HG02763 (cell line): Measurements from ENCODE around the gene NPAS3.

Source experiments
- ATAC-seq: cut with Tn5 transposase; IDR thresholded peaks from one replicate; pipeline ENCODE4 v1.9.1; 2021; ENCODE audit warnings: mild to moderate bottlenecking, moderate library complexity; ENCODE audit not compliant: unreplicated experiment

NPAS3 gene

DNA sequence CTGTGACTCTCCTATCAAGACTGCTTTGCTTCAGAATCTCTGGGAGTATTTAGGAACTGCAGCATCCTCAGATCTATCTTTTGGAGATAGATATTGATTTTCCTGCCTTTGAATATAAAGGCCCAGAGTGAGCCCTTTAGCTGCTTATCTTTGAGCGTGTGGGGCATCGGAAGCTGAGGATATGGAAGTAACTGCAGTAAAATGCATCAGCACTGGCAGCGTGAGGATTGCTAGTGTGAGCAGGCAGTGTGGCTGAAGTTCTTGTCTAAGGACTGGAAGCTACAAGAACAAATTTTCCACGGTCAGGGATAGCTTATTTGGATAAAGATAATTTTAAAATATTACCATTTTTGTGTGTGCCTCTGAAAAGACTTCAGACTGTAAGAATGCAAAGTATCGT, 474.7 kb downstream of the NPAS3 start:
- no peak for ATAC-seq

- no peak for ATAC-seq
These were observed 475.4 kb downstream of the NPAS3 start for GRCh38 chr14:33414041-33414440.

- no peak for ATAC-seq
These were observed 481.5 kb downstream of the NPAS3 start for GRCh38 chr14:33420051-33420627.

DNA sequence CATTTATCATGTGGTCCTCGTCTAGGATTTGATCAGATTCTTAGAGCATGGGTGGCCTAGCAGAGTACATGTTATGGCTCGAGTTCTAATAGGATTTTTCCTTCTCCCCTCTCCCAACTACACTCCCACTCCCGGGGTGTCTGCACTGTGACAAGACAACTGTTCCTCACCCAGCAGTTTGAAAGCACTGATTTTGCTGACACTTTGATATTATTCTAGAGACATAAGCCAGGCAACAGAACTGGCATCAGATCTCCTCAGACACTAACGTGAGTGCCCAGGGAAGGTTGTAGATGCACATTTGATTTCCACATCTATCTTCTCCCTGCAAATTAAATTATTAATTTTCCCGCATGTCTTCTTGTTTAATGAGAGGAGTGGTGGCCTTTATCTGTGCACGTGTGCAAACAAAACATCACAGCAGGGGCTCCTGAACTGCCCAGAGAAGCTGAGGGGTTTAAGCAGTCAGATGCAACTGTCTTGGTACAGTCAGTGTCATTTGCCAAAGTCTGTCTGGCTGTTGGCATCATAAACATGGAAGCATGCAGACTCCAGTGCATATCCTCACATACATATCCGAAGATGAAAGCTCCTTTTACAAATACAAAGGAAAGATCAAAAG, 491.8 kb downstream of the NPAS3 start:
- no peak for ATAC-seq

DNA sequence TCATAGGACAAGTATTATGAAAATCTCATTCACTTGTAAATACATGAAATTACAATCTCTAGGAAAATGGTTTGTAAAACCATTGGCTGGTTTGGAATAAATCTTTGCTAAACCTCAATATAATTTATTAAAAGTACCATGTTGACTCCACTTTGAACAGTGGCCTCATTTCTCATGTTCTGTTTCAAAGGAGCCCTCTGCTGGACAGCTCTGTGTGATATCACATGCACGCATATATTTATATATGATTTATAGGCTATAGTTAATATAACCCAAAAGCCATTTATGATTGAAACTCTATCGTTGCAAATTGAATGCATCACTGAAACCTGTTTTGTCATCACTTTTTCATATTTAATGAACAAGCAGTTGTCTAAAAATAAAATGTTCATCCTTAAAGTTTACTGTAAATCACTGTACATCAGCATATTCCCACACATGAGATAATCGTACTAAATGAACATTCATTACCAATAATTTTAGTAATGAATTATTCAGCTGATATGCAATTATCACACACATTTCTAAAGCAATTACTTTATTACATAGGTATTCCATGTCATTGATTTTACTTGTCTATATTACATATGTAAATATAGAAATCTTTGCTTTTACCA, 493.8 kb downstream of the NPAS3 start:
- ATAC-seq = no peak

DNA sequence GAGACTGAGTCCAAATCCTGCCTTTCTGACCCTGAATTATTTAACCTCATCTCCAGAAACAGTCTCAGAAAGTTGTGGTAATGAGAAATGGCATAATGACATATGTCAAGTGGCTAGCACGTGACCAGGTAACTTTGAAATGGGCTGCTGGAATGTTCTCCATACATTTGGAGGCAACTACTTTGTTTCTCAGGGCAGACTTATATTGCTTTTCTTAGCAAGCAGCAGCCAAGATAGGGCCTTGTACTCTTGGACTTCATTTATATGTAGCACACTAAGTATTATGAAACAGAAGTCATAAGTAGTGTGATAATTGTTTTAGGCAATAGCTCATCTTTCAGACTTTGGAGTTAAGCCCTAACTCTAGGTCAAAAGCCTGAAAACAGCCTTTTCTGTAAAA, 494.7 kb downstream of the NPAS3 start:
- ATAC-seq = no peak

- ATAC-seq = no peak
These were observed 497.4 kb downstream of the NPAS3 start for GRCh38 chr14:33435911-33436689.

GRCh38 chr14:33441633-33442032, 503.0 kb downstream of the NPAS3 start:
- ATAC-seq = no peak

DNA sequence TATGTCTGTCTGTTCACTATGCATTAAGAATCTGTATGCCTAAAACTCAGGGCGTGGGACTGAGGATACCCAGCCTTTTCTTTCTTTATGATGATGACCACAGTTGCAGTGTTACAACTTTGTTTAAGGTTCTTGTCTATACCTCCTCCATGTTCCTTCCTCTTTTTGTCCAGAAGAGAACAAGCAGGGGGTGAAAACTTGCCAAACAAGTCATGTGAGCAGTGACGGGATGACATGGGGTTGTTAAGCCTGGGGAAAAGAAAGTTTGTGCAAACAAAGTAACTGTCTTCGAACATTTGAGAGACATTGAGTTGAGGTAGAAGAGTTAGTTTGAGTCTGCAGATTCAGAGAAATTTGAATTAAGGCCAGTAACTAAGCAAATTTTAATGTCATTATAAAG, 505.5 kb downstream of the NPAS3 start:
- ATAC-seq = no peak

DNA sequence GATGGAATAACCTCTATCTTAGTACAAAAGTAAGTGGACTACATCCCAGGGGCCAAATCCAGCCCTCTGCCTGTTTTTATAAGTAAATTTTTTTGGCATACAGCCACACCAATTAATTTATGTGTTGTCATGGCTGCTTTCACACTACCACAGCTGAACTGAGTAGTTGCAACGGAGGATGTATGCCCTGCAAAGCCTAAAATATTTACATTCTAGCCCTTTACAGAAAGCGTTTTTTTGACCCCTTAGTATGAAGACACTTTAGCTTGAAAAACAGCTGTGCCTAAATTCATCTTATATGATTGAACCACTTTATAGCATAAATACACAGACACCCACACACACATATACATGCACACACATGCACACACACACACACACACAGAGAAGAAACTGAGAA, 510.6 kb downstream of the NPAS3 start:
- no peak for ATAC-seq

DNA sequence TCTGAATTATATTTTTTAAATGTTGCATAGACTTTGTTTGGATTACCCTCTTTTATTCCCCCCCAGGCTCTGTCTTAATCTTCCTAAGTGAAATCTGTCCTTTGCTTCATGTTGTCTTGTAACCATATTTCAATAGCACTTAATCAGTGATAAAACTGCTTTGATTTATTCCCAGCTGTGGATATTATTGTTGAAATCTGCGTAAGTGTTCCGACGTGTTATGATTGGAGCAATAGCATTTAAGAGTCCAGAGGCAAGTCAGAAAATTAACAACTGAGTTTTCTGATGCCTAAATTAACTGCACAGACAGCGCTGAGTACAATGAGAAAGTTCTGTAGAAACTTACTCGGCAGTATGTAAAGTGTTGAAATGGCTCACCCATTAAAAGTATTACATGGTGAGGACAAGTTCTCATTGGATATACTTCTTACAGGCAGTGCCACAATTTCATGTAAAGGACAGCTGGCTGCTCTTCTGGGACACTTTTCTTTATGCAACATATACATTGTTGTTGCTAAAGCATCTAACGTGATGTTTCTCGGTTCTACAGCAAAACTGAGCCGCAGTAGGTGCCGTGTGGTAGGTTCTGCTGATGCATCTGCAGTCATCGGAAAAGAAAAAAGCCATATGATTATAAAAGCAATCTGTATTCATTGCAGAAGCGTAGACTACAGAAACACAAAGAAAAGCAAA, 511.2 kb downstream of the NPAS3 start:
- no peak for ATAC-seq

DNA sequence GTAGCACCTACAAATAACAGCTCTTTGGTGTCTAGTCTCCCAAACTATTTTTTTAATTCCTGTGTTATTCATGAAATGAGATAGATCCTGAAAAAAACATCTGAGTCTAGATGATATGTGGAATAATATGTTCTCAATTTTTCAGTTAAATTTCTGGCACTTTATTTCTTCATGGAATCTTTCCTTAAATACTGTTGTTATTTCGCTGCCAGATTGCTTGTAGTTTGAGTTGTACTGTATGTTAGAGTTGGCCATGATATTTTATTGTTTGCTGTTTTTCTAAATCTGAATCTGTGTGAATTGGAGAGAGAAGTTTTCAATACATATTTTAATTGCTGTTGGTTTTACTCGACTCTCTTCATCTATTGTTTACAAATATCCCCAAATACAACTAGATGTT, 511.7 kb downstream of the NPAS3 start:
- no peak for ATAC-seq

GRCh38 chr14:33451211-33451610, 512.5 kb downstream of the NPAS3 start:
- no peak for ATAC-seq

- ATAC-seq = no peak
These were observed 514.3 kb downstream of the NPAS3 start for GRCh38 chr14:33452995-33453394.

GRCh38 chr14:33454022-33454595, 515.4 kb downstream of the NPAS3 start:
- no peak for ATAC-seq

- ATAC-seq = no peak
These were observed 516.0 kb downstream of the NPAS3 start for GRCh38 chr14:33454707-33455106.

- ATAC-seq = no peak
These were observed 517.1 kb downstream of the NPAS3 start for GRCh38 chr14:33455654-33456345.

DNA sequence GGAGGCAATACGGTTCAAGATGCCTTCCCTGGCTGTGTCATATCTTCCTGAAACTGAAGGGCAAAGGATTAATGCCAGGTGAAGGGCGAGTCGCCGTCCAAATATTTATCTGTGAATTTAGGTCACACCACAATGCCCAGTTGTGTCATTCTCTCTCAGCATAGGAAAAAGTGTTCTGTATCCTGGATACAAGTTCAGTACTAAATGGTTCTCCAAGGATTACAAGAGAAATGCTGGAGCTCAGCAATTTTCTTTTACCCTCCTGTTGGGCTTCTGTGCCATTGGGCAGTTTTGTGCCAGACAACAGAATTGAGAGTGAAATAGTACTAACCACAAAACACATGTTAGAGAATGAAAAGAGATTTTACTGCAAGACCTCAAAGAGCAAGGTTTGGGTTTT, 518.3 kb downstream of the NPAS3 start:
- ATAC-seq = no peak

DNA sequence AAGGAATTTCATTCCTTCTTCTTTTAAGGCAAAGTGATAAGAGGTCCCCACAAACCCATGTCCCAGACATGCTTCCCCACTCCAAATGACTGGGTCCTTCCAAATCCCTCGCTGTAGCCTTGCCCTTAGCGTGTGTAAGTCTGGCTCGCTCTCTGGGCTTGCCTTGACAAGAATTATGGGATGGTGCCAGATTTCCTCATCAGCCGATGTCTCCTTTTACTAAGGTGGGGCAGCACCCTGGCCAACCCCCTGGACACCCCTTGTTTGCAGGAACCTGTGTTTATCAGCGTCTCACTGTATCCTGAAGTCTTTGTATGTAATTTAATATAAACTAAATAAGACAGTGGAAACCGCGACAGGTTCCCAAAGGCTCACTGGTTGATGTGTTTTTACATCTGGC, 518.9 kb downstream of the NPAS3 start:
- no peak for ATAC-seq

DNA sequence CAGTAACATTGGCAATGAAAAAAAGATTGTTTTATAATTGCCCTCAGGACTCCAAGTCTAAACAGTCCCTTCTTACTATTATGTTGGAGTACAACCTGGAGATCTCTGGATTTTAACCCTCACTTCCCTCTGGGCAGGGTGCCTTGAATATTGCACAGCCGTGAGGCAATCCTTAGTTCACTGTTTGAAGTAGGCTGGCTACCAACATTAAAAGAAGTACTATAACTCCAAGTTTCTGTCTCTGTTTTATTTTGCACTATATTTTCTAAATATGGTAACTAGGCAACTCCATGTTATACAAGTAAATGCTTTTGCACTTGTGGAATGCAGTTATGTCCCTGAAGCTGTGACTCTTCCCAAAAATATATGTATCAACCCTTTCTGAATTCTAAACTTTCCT, 521.5 kb downstream of the NPAS3 start:
- ATAC-seq = no peak
